ENCODE measurements around the gene TTC9C.
"Not testable (repeated sequence)": the region's sequence is repeated elsewhere in the genome, so short reads cannot be mapped to it uniquely, and the experiment has no call there.

TTC9C gene

GRCh38 chr11:62710001-62710345 is 18.3 kb upstream of the TTC9C start:
- no peak for DNase-seq

- DNase-seq: no peak
These were observed 15.9 kb upstream of the TTC9C start for GRCh38 chr11:62712276-62712812.

GRCh38 chr11:62712861-62713260 is 15.4 kb upstream of the TTC9C start:
- DNase-seq: no peak

GRCh38 chr11:62713343-62713742 is 14.9 kb upstream of the TTC9C start:
- no peak for DNase-seq

GRCh38 chr11:62715150-62716130 is 12.8 kb upstream of the TTC9C start:
- DNase-seq: no peak

GRCh38 chr11:62716206-62716605 is 12.1 kb upstream of the TTC9C start:
- DNase-seq: no peak

- DNase-seq: no peak
These were observed 11.5 kb upstream of the TTC9C start for GRCh38 chr11:62716816-62717215.

- no peak for DNase-seq
These were observed 8.8 kb upstream of the TTC9C start for GRCh38 chr11:62719302-62719978.

GRCh38 chr11:62721994-62722393 is 6.3 kb upstream of the TTC9C start:
- peak; percentile 56 to 77 for DNase-seq

- no peak for DNase-seq
These were observed 4.1 kb upstream of the TTC9C start for GRCh38 chr11:62724171-62724570.

GRCh38 chr11:62725646-62726045 is 2.6 kb upstream of the TTC9C start:
- DNase-seq: no peak

GRCh38 chr11:62726156-62726914 is 2.0 kb upstream of the TTC9C start:
- no peak for DNase-seq

GRCh38 chr11:62726915-62727164 is 1.4 kb upstream of the TTC9C start:
- DNase-seq: no peak

- peak; percentile 98 to 99 for DNase-seq
These were observed 968 bp upstream of the TTC9C start, which contains the start of gene HNRNPUL2 for GRCh38 chr11:62727165-62727871. HNRNPUL2 (minus strand) TSS chr11:62727457; CDS start chr11:62727156, 301 bp downstream.

- peak; percentile 96 to 98 for DNase-seq
These were observed 465 bp upstream of the TTC9C start for GRCh38 chr11:62727872-62728170.

- not testable (repeated sequence) for DNase-seq
These were observed 1.8 kb downstream of the TTC9C start for GRCh38 chr11:62730076-62730475.

GRCh38 chr11:62732830-62733229 is 4.5 kb downstream of the TTC9C start:
- DNase-seq: peak; percentile 55 to 63

- DNase-seq: no peak
These were observed 8.9 kb downstream of the TTC9C start for GRCh38 chr11:62737196-62737595.

- DNase-seq: no peak
These were observed 19.3 kb downstream of the TTC9C start for GRCh38 chr11:62747475-62748160.

- DNase-seq: not testable (repeated sequence)
These were observed 21.6 kb downstream of the TTC9C start for GRCh38 chr11:62749931-62750330.

- DNase-seq: no peak
These were observed 24.0 kb downstream of the TTC9C start for GRCh38 chr11:62752177-62752785.

Data from Kasumi-1 (cell line).